Measurements from ENCODE around the gene EIF2AK2.

The EIF2AK2 gene

DNA sequence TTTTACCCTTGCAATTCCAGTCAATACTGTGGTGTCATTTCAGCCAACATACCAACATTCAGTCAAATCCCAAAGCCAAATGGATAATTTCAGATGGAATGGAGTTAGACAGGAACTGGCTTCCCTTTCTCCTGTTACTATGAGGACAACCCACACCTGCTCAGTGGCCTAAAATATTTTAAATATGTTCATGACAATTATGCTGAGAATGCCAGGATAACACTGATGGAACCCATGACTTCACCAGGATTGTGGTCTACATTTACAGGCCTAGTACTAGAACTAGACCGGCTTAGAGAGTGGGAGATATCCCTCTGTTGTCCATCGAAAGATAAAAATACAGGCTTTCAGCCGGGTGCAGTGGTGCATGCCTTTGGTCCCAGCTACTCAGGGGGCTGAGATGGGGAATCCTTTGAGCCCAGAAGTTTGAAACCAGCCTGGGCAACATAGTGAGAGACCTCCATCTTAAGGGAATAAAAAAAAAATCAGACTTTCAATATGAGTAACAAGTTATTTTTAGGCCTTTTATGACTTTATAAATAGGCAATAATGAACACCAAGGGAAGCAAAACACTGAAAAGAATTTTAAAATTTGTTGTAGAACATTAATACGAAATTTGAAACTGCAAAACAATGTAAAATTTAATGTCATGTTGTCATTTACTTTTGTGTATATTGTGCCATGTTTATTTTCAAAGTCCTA, 58.2 kb downstream of the EIF2AK2 start:
- no peak for DNase-seq

DNA sequence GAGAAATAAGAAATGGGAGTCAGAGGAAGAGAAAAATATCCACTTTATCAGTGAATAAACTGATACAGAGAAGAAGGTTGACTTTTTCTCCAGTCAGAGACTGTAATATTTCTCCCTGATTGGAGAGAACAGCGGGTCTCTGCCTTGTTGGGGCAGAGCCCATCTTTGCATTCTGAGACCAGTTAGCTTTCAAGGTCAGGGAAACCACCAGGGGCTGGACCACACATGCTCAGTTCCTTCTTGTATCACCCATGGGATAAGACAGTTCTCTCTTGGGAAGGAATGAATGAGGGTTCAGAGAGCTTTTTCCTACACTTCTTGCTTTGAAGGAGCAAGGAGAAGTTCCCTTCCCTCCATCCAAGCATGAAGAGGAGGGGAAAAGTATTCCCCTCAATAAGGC, 60.2 kb downstream of the EIF2AK2 start:
- DNase-seq: no peak

GRCh38 chr2:37091873-37092272, 64.9 kb downstream of the EIF2AK2 start:
- no peak for DNase-seq

DNA sequence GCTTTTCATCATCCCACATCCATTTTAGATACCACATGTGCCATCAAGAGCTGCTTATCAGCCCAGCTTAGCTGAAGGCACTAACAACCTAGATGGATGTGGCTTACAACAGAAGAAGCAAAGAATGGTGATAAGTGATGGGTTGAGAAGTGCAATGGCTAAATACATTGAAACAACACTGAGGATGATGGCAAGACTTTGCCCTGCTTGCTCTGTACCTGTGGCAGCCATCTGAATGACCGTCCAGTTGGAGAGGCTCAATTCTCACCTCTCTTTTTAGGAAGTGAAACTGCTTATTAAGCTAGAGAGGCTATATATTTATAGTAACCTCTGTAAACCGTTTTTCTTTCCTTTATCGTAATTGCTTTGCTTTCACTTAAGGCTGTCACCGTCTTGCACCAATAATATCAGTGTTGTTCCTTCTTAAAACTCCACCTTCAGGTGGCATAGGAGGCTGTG, 66.7 kb downstream of the EIF2AK2 start:
- DNase-seq: no peak

GRCh38 chr2:37085731-37086147, 71.0 kb downstream of the EIF2AK2 start:
- DNase-seq: no peak

GRCh38 chr2:37084797-37085196, 72.0 kb downstream of the EIF2AK2 start:
- DNase-seq: no peak

GRCh38 chr2:37083873-37084794, 72.6 kb downstream of the EIF2AK2 start, which contains the start of the genes GPATCH11 and HEATR5B:
TSS of gene GPATCH11 (plus strand) at chr2:37084518. CDS start at chr2:37088382, 3,864 bp downstream.
TSS of gene HEATR5B (minus strand) at chr2:37084372. CDS start at chr2:37083414, 958 bp downstream.
- DNase-seq: peak; percentile 93

DNA sequence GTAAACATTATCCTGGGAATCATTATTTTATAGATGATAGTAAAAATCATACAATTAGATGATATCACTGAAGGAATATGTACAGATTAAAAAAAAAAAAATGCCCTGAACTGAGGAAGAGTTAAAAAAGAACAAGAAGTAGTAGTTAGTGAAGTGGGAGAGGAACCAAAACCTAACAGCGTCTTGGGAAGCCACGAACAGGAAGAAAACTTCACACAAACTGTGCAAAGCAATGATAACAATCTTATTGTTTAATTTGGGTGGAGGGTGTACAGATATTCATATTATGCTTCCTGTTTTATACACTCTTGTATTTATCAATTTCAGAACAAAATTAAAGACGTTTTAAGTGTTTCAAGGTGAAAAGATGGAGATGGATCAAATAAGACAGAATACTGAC, 76.1 kb downstream of the EIF2AK2 start:
- DNase-seq: no peak

DNA sequence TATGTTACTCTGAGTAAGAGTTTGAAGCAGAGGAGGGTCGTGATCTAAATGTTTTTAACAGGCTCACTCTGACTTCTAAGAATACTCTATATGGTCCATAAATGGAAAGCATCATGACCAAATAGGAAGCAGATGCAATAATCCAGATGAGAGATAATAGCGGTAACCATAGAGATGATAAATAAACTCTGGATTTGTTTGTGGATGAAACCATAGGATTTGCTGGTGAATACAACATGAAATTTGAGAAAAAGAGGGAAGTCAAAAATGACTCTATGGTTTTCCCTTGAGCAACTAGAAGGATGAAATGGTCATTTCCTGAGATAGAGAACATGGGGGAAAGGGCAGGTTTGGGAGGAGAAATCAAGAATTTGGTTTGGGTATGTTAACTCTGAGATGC, 76.5 kb downstream of the EIF2AK2 start:
- no peak for DNase-seq

DNA sequence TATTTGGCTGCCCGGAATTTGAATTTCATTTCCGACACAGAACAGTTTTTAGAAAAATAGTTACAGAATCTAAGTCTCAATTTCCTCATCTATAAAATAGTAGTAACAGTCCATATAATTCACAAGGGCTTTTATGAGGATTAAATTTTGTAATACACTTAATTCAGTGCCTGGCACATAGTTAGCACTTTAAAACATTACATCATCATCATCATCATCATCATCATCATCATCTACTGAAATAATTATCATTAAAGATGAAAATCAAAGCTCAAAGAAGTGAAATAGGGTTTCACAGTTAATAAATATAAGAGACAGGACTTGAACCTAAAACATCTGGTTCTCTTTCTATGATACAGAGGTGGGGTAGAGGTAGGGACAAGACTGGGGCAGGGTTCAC, 85.8 kb downstream of the EIF2AK2 start:
- no peak for DNase-seq

- no peak for DNase-seq
Measured at GRCh38 chr2:37068686-37069085, 88.1 kb downstream of the EIF2AK2 start.

- DNase-seq: no peak
Measured at GRCh38 chr2:37061776-37062175, 95.0 kb downstream of the EIF2AK2 start.

DNA sequence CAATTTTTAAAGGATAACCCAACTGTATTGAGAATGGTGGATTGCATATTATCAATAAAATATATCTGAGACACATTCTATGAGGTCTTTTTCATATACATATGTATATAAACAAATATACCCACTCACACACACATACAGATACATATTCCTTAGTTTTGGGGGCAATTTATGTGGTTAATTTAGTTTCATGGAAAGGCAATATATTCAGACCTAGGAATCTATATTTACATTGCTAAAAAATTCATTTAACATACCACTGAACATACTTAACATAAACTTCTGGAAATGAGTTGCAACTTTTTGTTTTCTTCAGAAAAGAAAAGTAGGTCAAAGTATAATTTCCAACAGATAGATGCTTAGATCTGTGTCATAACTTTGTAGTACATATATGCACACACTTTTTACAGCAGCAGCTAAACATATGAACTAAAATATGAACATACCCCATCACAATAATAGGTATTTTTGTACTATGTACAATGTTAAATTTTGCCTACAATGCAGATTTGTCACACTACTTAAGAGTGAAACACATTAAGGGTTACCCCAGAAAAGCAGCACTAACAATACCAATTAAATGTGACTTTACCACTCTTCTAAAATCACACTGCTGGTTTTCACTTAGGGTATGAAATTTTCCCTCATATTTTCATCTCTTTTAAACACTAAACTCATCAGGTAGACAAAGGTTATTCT, 95.6 kb downstream of the EIF2AK2 start:
- no peak for DNase-seq

DNA sequence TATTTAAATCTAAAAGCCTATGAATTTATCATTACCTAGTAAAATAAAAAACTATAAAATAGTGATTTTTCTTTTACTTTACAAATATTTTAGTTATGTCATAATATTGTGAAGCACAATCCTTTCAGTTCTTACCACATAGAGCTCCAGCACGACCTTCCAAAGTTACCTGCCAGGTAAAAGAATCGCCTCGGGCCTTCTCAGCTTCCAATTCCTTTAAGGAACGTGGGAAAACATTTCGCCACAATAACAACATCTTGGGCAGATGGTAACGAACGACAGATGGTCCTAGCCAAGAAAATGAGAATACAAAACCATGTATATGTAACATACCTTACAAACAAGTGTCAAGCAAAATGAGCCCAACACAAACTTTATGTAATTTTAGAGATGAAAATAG, 96.3 kb downstream of the EIF2AK2 start:
- DNase-seq: no peak

- DNase-seq: no peak
Measured at GRCh38 chr2:37059841-37060240, 96.9 kb downstream of the EIF2AK2 start.

GRCh38 chr2:37052600-37053332, 104.0 kb downstream of the EIF2AK2 start:
- no peak for DNase-seq

All from COR-L47 (cell line).